Endothelial cell (in vitro differentiated cells): Measurements from ENCODE around the gene FBLN7. TPM values are rescaled to one million over a fixed set of nuclear protein-coding genes. Genes with fewer than 3 reads are reported as not detected.
"Not testable (repeated sequence)": the region's sequence is repeated elsewhere in the genome, so short reads cannot be mapped to it uniquely, and the experiment has no call there.

Experiments
- DNase-seq: peaks from one replicate; pipeline ENCODE4 v3.0.0; 2021; ENCODE audit warnings: low spot score
- H3K27ac Mint-ChIP-seq: one replicate; pipeline ENCODE4 v1.8.0; 2021; ENCODE audit warnings: mixed read lengths, inconsistent platforms; ENCODE audit not compliant: unreplicated experiment
- H3K27me3 Mint-ChIP-seq: one replicate; pipeline ENCODE4 v1.8.0; 2021; ENCODE audit warnings: mild to moderate bottlenecking, moderate library complexity, mixed read lengths, inconsistent platforms; ENCODE audit not compliant: unreplicated experiment
- H3K36me3 Mint-ChIP-seq: one replicate; pipeline ENCODE4 v1.8.0; 2021; ENCODE audit warnings: mild to moderate bottlenecking, low read depth, mixed read lengths, inconsistent platforms; ENCODE audit not compliant: unreplicated experiment
- H3K4me1 Mint-ChIP-seq: one replicate; pipeline ENCODE4 v1.8.0; 2021; ENCODE audit warnings: mild to moderate bottlenecking, mixed read lengths, inconsistent platforms; ENCODE audit not compliant: unreplicated experiment
- H3K4me3 Mint-ChIP-seq: one replicate; pipeline ENCODE4 v1.8.0; 2021; ENCODE audit warnings: mild to moderate bottlenecking, mixed read lengths, inconsistent platforms; ENCODE audit not compliant: unreplicated experiment
- H3K9me3 Mint-ChIP-seq: one replicate; pipeline ENCODE4 v1.8.0; 2021; ENCODE audit warnings: mixed read lengths, inconsistent platforms; ENCODE audit not compliant: unreplicated experiment
- CTCF ChIP-seq: fragments of 200-600 bp; sonication (generic); IDR thresholded peaks from one replicate; pipeline ENCODE4 v1.5.0; 2021; ENCODE audit warnings: antibody characterized with exemption; ENCODE audit not compliant: unreplicated experiment
- total RNA-seq: library from RNA; stranded (reverse); fragmentation: NEBNext Ultra II Directional; extraction: Animal tissue kit (Norgen Biotek cat#: 25700); gene quantifications from one replicate; pipeline ENCODE4 v1.2.1, GENCODE V29; 2021; ENCODE audit not compliant: unreplicated experiment

Gene FBLN7
- total RNA-seq, 1 donor from 2014 or later: 0.36 TPM

GRCh38 chr2:112095681-112096080, 42.5 kb upstream of the FBLN7 start:
- no peak for DNase-seq
- no peaks in the 10 kb centered on the region for H3K9me3 Mint-ChIP-seq
- H3K36me3 Mint-ChIP-seq: peaks cover 29% of the 10 kb centered on the region
- H3K4me1 Mint-ChIP-seq: peaks cover 10% of the 10 kb centered on the region
- no peak for TF ChIP-seq CTCF
- H3K27ac Mint-ChIP-seq: no peak overlapping the region
- H3K4me3 Mint-ChIP-seq: no peak overlapping the region
- H3K27me3 Mint-ChIP-seq: no peaks in the 10 kb centered on the region

- Mint-ChIP-seq H3K27ac (no peak overlapping the region), H3K4me3 (no peak overlapping the region), H3K4me1 (peaks cover 10% of the 10 kb centered on the region), H3K27me3 (no peaks in the 10 kb centered on the region), H3K36me3 (peaks cover 25% of the 10 kb centered on the region), H3K9me3 (no peaks in the 10 kb centered on the region)
- no peak for DNase-seq
- no peak for TF ChIP-seq CTCF
These were observed 42.1 kb upstream of the FBLN7 start for GRCh38 chr2:112096098-112096497.

GRCh38 chr2:112108178-112108832, 29.9 kb upstream of the FBLN7 start:
- no peaks in the 10 kb centered on the region for H3K9me3 Mint-ChIP-seq
- TF ChIP-seq CTCF: no peak
- peaks cover 2% of the 10 kb centered on the region for H3K27me3 Mint-ChIP-seq
- peak overlapping the region; percentile 58 for H3K4me3 Mint-ChIP-seq
- no peak overlapping the region for H3K27ac Mint-ChIP-seq
- DNase-seq: no peak
- no peaks in the 10 kb centered on the region for H3K4me1 Mint-ChIP-seq
- H3K36me3 Mint-ChIP-seq: peaks cover 58% of the 10 kb centered on the region

GRCh38 chr2:112109278-112109677, 28.9 kb upstream of the FBLN7 start:
- no peak for DNase-seq
- H3K36me3 Mint-ChIP-seq: peaks cover 58% of the 10 kb centered on the region
- no peak overlapping the region for H3K27ac Mint-ChIP-seq
- no peaks in the 10 kb centered on the region for H3K4me1 Mint-ChIP-seq
- no peak for TF ChIP-seq CTCF
- no peak overlapping the region for H3K4me3 Mint-ChIP-seq
- no peaks in the 10 kb centered on the region for H3K9me3 Mint-ChIP-seq
- peaks cover 2% of the 10 kb centered on the region for H3K27me3 Mint-ChIP-seq

- H3K36me3 Mint-ChIP-seq: peaks cover 58% of the 10 kb centered on the region
- H3K4me3 Mint-ChIP-seq: peak overlapping the region; percentile 42
- no peaks in the 10 kb centered on the region for H3K9me3 Mint-ChIP-seq
- H3K27ac Mint-ChIP-seq: no peak overlapping the region
- H3K27me3 Mint-ChIP-seq: peaks cover 2% of the 10 kb centered on the region
- no peaks in the 10 kb centered on the region for H3K4me1 Mint-ChIP-seq
- TF ChIP-seq CTCF: no peak
- no peak for DNase-seq
These were observed 27.2 kb upstream of the FBLN7 start for GRCh38 chr2:112110966-112111365.

GRCh38 chr2:112113354-112113753, 24.8 kb upstream of the FBLN7 start:
- not testable (repeated sequence) for H3K4me3 Mint-ChIP-seq, DNase-seq, H3K9me3 Mint-ChIP-seq, H3K4me1 Mint-ChIP-seq, H3K27me3 Mint-ChIP-seq, H3K27ac Mint-ChIP-seq
- peaks cover 42% of the 10 kb centered on the region for H3K36me3 Mint-ChIP-seq
